ENCODE results near the gene ABCG1.
"Not testable (repeated sequence)": the region's sequence is repeated elsewhere in the genome, so short reads cannot be mapped to it uniquely, and the experiment has no call there.

The ABCG1 gene

GRCh38 chr21:42289926-42290325 lies 71.0 kb downstream of the ABCG1 start:
- no peaks in the 10 kb centered on the region for H3K9me3 ChIP-seq (ENCODE audit: control insufficient read depth, low read length)
- no peaks in the 10 kb centered on the region for H3K36me3 ChIP-seq (ENCODE audit: control insufficient read depth, insufficient read depth, low read length)
- WGBS, 2 experiments = 95% methylated on average over 17 to 18 of the region's 18 CpGs
- H3K4me1 ChIP-seq (ENCODE audit: control insufficient read depth, insufficient read depth, low read length) = no peaks in the 10 kb centered on the region
- no peak overlapping the region for H3K27ac ChIP-seq (ENCODE audit: insufficient read depth, low read depth, low read length, poor library complexity, severe bottlenecking)
- no peak overlapping the region for H3K4me3 ChIP-seq (ENCODE audit: insufficient read depth, low read depth, low read length)
- H3K27me3 ChIP-seq (ENCODE audit: control insufficient read depth, insufficient read depth, low read length, poor library complexity, severe bottlenecking) = no peaks in the 10 kb centered on the region

GRCh38 chr21:42290505-42290904 lies 71.6 kb downstream of the ABCG1 start:
- no peak overlapping the region for H3K27ac ChIP-seq (ENCODE audit: insufficient read depth, low read depth, low read length, poor library complexity, severe bottlenecking)
- H3K9me3 ChIP-seq (ENCODE audit: control insufficient read depth, low read length) = no peaks in the 10 kb centered on the region
- no peaks in the 10 kb centered on the region for H3K4me1 ChIP-seq (ENCODE audit: control insufficient read depth, insufficient read depth, low read length)
- no peaks in the 10 kb centered on the region for H3K36me3 ChIP-seq (ENCODE audit: control insufficient read depth, insufficient read depth, low read length)
- 57 to 63% methylated on average over 3 of the region's 3 CpGs for WGBS, 2 experiments
- H3K27me3 ChIP-seq (ENCODE audit: control insufficient read depth, insufficient read depth, low read length, poor library complexity, severe bottlenecking) = no peaks in the 10 kb centered on the region
- no peak overlapping the region for H3K4me3 ChIP-seq (ENCODE audit: insufficient read depth, low read depth, low read length)

- WGBS, 2 experiments = 90 to 92% methylated on average over 35 of the region's 35 CpGs
- Histone ChIP-seq H3K9me3 (ENCODE audit: control insufficient read depth, low read length) (no peaks in the 10 kb centered on the region), H3K4me1 (ENCODE audit: control insufficient read depth, insufficient read depth, low read length) (no peaks in the 10 kb centered on the region), H3K4me3 (ENCODE audit: insufficient read depth, low read depth, low read length) (no peak overlapping the region), H3K36me3 (ENCODE audit: control insufficient read depth, insufficient read depth, low read length) (no peaks in the 10 kb centered on the region), H3K27ac (ENCODE audit: insufficient read depth, low read depth, low read length, poor library complexity, severe bottlenecking) (no peak overlapping the region), H3K27me3 (ENCODE audit: control insufficient read depth, insufficient read depth, low read length, poor library complexity, severe bottlenecking) (no peaks in the 10 kb centered on the region)
These were observed 72.2 kb downstream of the ABCG1 start for GRCh38 chr21:42291003-42291750.

- no peak overlapping the region for H3K4me3 ChIP-seq (ENCODE audit: insufficient read depth, low read depth, low read length)
- H3K27me3 ChIP-seq (ENCODE audit: control insufficient read depth, insufficient read depth, low read length, poor library complexity, severe bottlenecking) = no peaks in the 10 kb centered on the region
- H3K4me1 ChIP-seq (ENCODE audit: control insufficient read depth, insufficient read depth, low read length) = no peaks in the 10 kb centered on the region
- H3K36me3 ChIP-seq (ENCODE audit: control insufficient read depth, insufficient read depth, low read length) = no peaks in the 10 kb centered on the region
- H3K9me3 ChIP-seq (ENCODE audit: control insufficient read depth, low read length) = no peaks in the 10 kb centered on the region
- H3K27ac ChIP-seq (ENCODE audit: insufficient read depth, low read depth, low read length, poor library complexity, severe bottlenecking) = no peak overlapping the region
- 86 to 88% methylated on average over 22 of the region's 22 CpGs for WGBS, 2 experiments
These were observed 73.0 kb downstream of the ABCG1 start for GRCh38 chr21:42291751-42292562.

- H3K36me3 ChIP-seq (ENCODE audit: control insufficient read depth, insufficient read depth, low read length); H3K4me1 ChIP-seq (ENCODE audit: control insufficient read depth, insufficient read depth, low read length); H3K27me3 ChIP-seq (ENCODE audit: control insufficient read depth, insufficient read depth, low read length, poor library complexity, severe bottlenecking); H3K9me3 ChIP-seq (ENCODE audit: control insufficient read depth, low read length); H3K27ac ChIP-seq (ENCODE audit: insufficient read depth, low read depth, low read length, poor library complexity, severe bottlenecking); H3K4me3 ChIP-seq (ENCODE audit: insufficient read depth, low read depth, low read length): not testable (repeated sequence)
- WGBS, 2 experiments = 80 to 86% methylated on average over 4 of the region's 4 CpGs
These were observed 73.7 kb downstream of the ABCG1 start for GRCh38 chr21:42292563-42293142.

- WGBS, 2 experiments = 90 to 91% methylated on average over 17 of the region's 17 CpGs
- Histone ChIP-seq H3K4me1 (ENCODE audit: control insufficient read depth, insufficient read depth, low read length) (no peaks in the 10 kb centered on the region), H3K4me3 (ENCODE audit: insufficient read depth, low read depth, low read length) (no peak overlapping the region)
These were observed 74.8 kb downstream of the ABCG1 start for GRCh38 chr21:42293649-42294272.

GRCh38 chr21:42294273-42294880 lies 75.4 kb downstream of the ABCG1 start:
- WGBS, 2 experiments = 94 to 95% methylated on average over 22 of the region's 22 CpGs
- Histone ChIP-seq H3K36me3 (ENCODE audit: control insufficient read depth, insufficient read depth, low read length) (no peaks in the 10 kb centered on the region), H3K9me3 (ENCODE audit: control insufficient read depth, low read length) (no peaks in the 10 kb centered on the region), H3K4me3 (ENCODE audit: insufficient read depth, low read depth, low read length) (no peak overlapping the region), H3K27ac (ENCODE audit: insufficient read depth, low read depth, low read length, poor library complexity, severe bottlenecking) (no peak overlapping the region), H3K27me3 (ENCODE audit: control insufficient read depth, insufficient read depth, low read length, poor library complexity, severe bottlenecking) (no peaks in the 10 kb centered on the region), H3K4me1 (ENCODE audit: control insufficient read depth, insufficient read depth, low read length) (no peaks in the 10 kb centered on the region)

More at GRCh38 chr21:42293649-42294272, 74.8 kb downstream of the ABCG1 start:
- Histone ChIP-seq H3K36me3 (ENCODE audit: control insufficient read depth, insufficient read depth, low read length) (no peaks in the 10 kb centered on the region), H3K9me3 (ENCODE audit: control insufficient read depth, low read length) (no peaks in the 10 kb centered on the region), H3K27ac (ENCODE audit: insufficient read depth, low read depth, low read length, poor library complexity, severe bottlenecking) (no peak overlapping the region), H3K27me3 (ENCODE audit: control insufficient read depth, insufficient read depth, low read length, poor library complexity, severe bottlenecking) (no peaks in the 10 kb centered on the region)

GRCh38 chr21:42295845-42296244 lies 76.9 kb downstream of the ABCG1 start:
- no peak overlapping the region for H3K27ac ChIP-seq (ENCODE audit: insufficient read depth, low read depth, low read length, poor library complexity, severe bottlenecking)
- H3K9me3 ChIP-seq (ENCODE audit: control insufficient read depth, low read length) = no peaks in the 10 kb centered on the region
- no peaks in the 10 kb centered on the region for H3K27me3 ChIP-seq (ENCODE audit: control insufficient read depth, insufficient read depth, low read length, poor library complexity, severe bottlenecking)
- no peaks in the 10 kb centered on the region for H3K4me1 ChIP-seq (ENCODE audit: control insufficient read depth, insufficient read depth, low read length)
- WGBS, 2 experiments = 90 to 91% methylated on average over 15 of the region's 15 CpGs
- no peak overlapping the region for H3K4me3 ChIP-seq (ENCODE audit: insufficient read depth, low read depth, low read length)
- no peaks in the 10 kb centered on the region for H3K36me3 ChIP-seq (ENCODE audit: control insufficient read depth, insufficient read depth, low read length)

GRCh38 chr21:42296501-42296900 lies 77.6 kb downstream of the ABCG1 start:
- H3K4me3 ChIP-seq (ENCODE audit: insufficient read depth, low read depth, low read length) = no peak overlapping the region
- H3K36me3 ChIP-seq (ENCODE audit: control insufficient read depth, insufficient read depth, low read length) = no peaks in the 10 kb centered on the region
- H3K9me3 ChIP-seq (ENCODE audit: control insufficient read depth, low read length) = no peaks in the 10 kb centered on the region
- H3K27me3 ChIP-seq (ENCODE audit: control insufficient read depth, insufficient read depth, low read length, poor library complexity, severe bottlenecking) = no peaks in the 10 kb centered on the region
- 92% methylated on average over 7 of the region's 7 CpGs for WGBS, 2 experiments
- no peaks in the 10 kb centered on the region for H3K4me1 ChIP-seq (ENCODE audit: control insufficient read depth, insufficient read depth, low read length)
- no peak overlapping the region for H3K27ac ChIP-seq (ENCODE audit: insufficient read depth, low read depth, low read length, poor library complexity, severe bottlenecking)
